ENCODE data around the gene HPCAL1.

The HPCAL1 gene

GRCh38 chr2:10336283-10336682, 33.6 kb downstream of the HPCAL1 start:
- H3K27ac ChIP-seq: no peak overlapping the region
- TF ChIP-seq ZFX (IDR thresholded peaks at IDR 0.05; ENCODE audit: borderline replicate concordance): no peak
- TF ChIP-seq, protein P1, sequence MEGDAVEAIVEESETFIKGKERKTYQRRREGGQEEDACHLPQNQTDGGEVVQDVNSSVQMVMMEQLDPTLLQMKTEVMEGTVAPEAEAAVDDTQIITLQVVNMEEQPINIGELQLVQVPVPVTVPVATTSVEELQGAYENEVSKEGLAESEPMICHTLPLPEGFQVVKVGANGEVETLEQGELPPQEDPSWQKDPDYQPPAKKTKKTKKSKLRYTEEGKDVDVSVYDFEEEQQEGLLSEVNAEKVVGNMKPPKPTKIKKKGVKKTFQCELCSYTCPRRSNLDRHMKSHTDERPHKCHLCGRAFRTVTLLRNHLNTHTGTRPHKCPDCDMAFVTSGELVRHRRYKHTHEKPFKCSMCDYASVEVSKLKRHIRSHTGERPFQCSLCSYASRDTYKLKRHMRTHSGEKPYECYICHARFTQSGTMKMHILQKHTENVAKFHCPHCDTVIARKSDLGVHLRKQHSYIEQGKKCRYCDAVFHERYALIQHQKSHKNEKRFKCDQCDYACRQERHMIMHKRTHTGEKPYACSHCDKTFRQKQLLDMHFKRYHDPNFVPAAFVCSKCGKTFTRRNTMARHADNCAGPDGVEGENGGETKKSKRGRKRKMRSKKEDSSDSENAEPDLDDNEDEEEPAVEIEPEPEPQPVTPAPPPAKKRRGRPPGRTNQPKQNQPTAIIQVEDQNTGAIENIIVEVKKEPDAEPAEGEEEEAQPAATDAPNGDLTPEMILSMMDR (IDR thresholded peaks at IDR 0.05): no peak

- TF ChIP-seq, protein P1 (IDR thresholded peaks at IDR 0.05): no peak
- TF ChIP-seq ZFX (IDR thresholded peaks at IDR 0.05; ENCODE audit: borderline replicate concordance): no peak
- H3K27ac ChIP-seq: no peak overlapping the region
Observed at GRCh38 chr2:10337449-10338269, 35.0 kb downstream of the HPCAL1 start.

GRCh38 chr2:10338270-10339188, 35.8 kb downstream of the HPCAL1 start:
- no peak overlapping the region for H3K27ac ChIP-seq

GRCh38 chr2:10339647-10340592, 37.2 kb downstream of the HPCAL1 start:
- no peak overlapping the region for H3K27ac ChIP-seq
- TF ChIP-seq, protein P1 (IDR thresholded peaks at IDR 0.05): no peak
- no peak for TF ChIP-seq ZFX (IDR thresholded peaks at IDR 0.05; ENCODE audit: borderline replicate concordance)

More at GRCh38 chr2:10338270-10339188, 35.8 kb downstream of the HPCAL1 start:
- TF ChIP-seq, protein P1 (IDR thresholded peaks at IDR 0.05): no peak
- TF ChIP-seq ZFX (IDR thresholded peaks at IDR 0.05; ENCODE audit: borderline replicate concordance): no peak

GRCh38 chr2:10340593-10340975, 37.9 kb downstream of the HPCAL1 start:
- TF ChIP-seq, protein P1 (IDR thresholded peaks at IDR 0.05): no peak
- no peak for TF ChIP-seq ZFX (IDR thresholded peaks at IDR 0.05; ENCODE audit: borderline replicate concordance)

GRCh38 chr2:10341193-10341592, 38.5 kb downstream of the HPCAL1 start:
- no peak overlapping the region for H3K27ac ChIP-seq
- TF ChIP-seq ZFX (IDR thresholded peaks at IDR 0.05; ENCODE audit: borderline replicate concordance): no peak
- TF ChIP-seq, protein P1 (IDR thresholded peaks at IDR 0.05): no peak

More at GRCh38 chr2:10340593-10340975, 37.9 kb downstream of the HPCAL1 start:
- H3K27ac ChIP-seq: no peak overlapping the region

All from 22Rv1 (cell line).